ENCODE data around the gene MYADM.
"Not testable (repeated sequence)": the region's sequence is repeated elsewhere in the genome, so short reads cannot be mapped to it uniquely, and the experiment has no call there.

The MYADM gene, protein sequence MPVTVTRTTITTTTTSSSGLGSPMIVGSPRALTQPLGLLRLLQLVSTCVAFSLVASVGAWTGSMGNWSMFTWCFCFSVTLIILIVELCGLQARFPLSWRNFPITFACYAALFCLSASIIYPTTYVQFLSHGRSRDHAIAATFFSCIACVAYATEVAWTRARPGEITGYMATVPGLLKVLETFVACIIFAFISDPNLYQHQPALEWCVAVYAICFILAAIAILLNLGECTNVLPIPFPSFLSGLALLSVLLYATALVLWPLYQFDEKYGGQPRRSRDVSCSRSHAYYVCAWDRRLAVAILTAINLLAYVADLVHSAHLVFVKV

DNA sequence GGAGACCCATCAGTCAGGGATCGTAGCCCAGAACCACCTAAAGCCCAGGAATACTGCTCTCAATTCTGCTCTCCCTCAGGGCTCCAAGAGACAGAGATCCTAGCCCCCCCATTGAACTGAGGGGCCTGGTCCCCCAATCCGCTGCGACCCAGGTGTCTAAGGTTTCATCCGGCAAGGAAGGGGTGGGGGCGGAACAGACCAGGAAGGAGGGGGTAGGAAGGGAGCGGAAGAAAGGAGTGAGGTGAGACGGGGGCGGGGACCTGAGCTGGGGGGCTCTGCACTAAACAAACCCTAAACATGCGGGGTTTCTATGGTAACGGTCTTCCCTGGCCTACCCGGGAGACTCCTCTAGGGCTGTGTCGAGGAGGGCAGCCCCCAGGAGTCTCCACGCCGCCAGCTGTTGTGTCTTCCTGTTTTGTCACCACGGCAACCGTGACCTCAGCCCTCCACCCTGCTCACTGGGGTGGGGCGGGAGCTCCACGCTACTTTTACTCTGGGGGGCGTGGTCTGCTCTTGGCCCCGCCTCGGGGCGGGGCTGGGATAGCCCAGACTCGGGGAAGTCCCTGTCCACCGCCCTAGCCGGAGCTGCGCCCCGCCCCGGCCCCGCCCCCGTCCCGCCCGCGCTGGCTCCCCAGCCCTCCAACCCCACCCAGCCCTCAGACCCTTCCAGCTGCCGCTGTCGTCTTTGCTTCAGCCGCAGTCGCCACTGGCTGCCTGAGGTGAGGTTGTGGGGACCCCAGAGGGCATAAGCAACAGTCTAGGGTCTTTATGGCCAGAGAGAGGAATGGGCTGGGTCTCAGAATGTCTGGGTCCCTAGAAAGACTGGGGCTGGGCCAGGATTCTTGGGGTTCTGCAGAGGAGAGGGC is at the start of gene MYADM:
Gene MYADM, plus strand, starts transcription at position 659 of the 866 bp plus-strand sequence. CDS start 5,647 bp downstream, outside the sequence.
- DNase-seq (ENCODE audit: low read depth in 2 of 3, low spot score in 2 of 3) = peak; percentile 96 to 98 (median 98)

GRCh38 chr19:53818756-53819155 is 48.9 kb upstream of the MYADM start:
- DNase-seq (ENCODE audit: low read depth in 2 of 3, low spot score in 2 of 3) = no peak

DNA sequence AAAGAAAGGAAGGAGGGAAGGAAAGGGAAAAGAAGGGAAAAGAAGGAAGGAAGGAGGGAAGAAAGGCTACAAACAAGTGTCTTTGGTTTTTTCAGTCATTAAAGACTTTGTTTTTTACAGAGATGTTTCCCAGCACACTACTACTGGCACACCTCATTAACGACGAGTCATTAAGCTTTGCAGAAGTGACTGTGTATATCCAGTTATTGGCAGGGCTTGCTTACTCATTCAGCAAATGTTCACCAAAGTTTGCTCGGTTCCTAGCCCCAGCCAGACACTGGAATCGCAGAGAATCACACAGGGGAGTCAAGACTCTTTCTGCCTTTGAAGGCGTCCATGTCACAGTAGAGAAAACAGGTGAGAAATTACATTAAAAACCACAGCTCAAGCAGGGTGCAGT is 47.8 kb upstream of the MYADM start:
- DNase-seq (ENCODE audit: low read depth in 2 of 3, low spot score in 2 of 3) = no peak

GRCh38 chr19:53823380-53824120 is 44.1 kb upstream of the MYADM start:
- no peak for DNase-seq (ENCODE audit: low read depth in 2 of 3, low spot score in 2 of 3)

GRCh38 chr19:53824134-53824611 is 43.5 kb upstream of the MYADM start, which contains the start of gene NLRP12:
Gene NLRP12 (minus strand): TSS chr19:53824314. CDS start chr19:53824174, 140 bp downstream.
- DNase-seq (ENCODE audit: low read depth in 2 of 3, low spot score in 2 of 3) = no peak

DNA sequence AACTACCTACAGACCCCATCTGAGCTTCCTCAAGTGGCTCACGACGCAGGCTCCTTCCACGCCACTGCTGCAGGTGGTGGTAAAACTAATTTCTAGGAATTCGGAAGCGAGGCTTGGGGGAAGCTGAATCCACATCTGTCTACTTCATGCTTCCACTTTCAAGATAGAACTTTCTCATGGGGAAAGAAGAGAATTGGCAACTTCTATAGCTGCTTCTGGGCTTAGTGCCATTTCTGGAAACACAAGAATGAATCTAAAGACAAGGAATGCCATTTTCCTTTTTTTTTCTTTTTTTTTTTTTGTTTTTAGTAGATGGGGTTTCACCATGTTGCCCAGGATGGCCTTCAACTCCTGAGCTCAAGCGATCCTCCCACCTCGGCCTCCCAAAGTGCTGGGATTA is 40.8 kb upstream of the MYADM start:
- no peak for DNase-seq (ENCODE audit: low read depth in 2 of 3, low spot score in 2 of 3)

- no peak for DNase-seq (ENCODE audit: low read depth in 2 of 3, low spot score in 2 of 3)
Observed at GRCh38 chr19:53828531-53828930, 39.2 kb upstream of the MYADM start.

DNA sequence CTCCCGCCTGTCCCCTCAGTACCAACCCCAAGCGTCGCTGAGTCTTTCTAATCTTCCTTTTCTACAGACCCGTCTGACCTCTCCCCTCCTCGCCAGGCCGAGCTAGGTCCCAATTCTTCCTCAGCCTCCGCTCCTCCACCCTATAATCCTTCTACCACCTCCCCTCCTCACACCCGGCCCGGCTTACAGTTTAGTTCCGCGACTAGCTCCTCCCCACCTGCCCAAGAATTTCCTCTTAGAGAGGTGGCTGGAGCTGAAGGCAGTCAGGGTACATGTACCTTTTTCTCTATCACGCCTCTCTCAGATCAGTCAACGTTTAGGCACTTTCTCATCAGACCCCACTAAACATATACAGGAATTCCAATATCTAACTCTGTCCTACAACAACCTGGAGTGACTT is 34.8 kb upstream of the MYADM start:
- DNase-seq (ENCODE audit: low read depth in 2 of 3, low spot score in 2 of 3) = not testable (repeated sequence)

- not testable (repeated sequence) for DNase-seq (ENCODE audit: low read depth in 2 of 3, low spot score in 2 of 3)
Observed at GRCh38 chr19:53838446-53838845, 29.2 kb upstream of the MYADM start.

DNA sequence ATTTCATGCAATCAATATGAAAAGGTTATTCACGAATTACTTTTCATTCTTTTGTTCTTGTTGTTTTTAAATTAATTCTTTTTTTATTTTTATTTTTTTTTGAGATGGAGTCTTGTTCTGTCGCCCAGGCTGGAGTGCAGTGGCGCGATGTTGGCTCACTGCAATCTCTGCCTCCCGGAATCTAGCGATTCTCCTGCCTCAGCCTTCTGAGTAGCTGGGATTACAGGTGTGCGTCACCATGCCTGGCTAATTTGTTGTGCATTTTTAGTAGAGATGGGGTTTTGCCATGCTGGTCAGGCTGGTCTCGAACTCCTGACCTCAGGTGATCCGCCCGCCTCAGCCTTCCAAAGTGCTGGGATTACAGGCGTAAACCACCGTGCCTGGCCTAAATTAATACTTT is 27.4 kb upstream of the MYADM start:
- not testable (repeated sequence) for DNase-seq (ENCODE audit: low read depth in 2 of 3, low spot score in 2 of 3)

DNA sequence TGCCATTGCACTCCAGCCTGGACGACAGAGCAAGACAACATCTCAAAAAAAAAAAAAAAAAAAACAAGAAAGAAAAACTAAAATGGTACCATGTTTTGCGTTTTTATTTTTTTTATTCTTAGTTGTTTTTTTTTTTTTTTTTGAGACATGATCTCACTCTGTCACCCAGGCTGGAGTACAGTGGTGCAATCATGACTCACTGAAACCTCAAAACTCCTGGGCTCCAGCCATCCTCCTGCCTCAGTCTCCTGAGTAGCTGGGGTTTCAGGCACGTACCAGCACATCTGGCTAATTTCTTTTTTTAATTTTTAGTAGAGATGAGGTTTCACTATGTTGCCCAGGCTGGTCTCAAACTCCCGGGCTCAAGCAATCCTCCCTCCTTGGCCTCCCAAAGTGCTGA is 26.8 kb upstream of the MYADM start:
- not testable (repeated sequence) for DNase-seq (ENCODE audit: low read depth in 2 of 3, low spot score in 2 of 3)

GRCh38 chr19:53844849-53845246 is 22.8 kb upstream of the MYADM start:
- DNase-seq (ENCODE audit: low read depth in 2 of 3, low spot score in 2 of 3) = no peak

DNA sequence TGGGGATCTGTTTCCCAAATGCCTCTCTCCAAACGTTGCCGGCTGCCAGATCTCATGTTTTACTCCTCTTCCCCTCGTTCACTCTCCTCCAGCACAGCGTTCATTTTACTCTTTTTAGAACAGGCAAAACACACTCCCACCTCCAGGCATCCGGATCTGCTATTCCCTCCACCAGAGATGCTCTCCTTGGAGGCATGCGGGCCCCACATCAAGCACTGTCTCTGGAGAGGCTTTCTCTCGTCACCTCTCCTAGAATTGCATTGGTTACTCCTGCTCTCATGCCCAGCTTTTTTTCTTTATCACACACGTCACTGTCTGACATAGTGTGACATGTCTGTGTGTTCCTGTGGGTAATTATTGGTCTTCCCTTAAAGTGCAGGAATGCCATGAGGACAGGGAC is 20.1 kb upstream of the MYADM start:
- DNase-seq (ENCODE audit: low read depth in 2 of 3, low spot score in 2 of 3) = no peak

DNA sequence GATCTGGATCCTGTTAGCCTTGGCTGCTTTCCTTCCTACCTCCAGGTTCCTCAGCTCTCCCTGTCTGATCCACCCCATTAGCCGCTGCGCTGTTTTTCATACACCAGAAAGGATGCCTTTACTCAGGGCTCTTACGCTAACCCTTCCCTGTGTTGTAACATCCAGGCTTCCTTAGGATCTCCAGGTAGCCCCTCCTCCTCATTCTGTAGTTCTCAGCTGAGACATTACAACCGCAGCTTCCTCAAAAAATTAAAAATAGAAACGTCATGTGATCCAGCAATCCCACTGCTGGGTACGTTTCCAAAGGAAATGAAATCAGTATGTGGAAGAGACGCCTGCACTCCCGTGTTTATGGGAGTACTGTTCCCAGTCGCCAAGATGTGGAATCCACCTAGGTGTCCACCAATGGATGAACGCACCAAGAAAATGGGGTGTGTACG is 18.4 kb upstream of the MYADM start:
- no peak for DNase-seq (ENCODE audit: low read depth in 2 of 3, low spot score in 2 of 3)

GRCh38 chr19:53853707-53854106 is 14.0 kb upstream of the MYADM start:
- DNase-seq (ENCODE audit: low read depth in 2 of 3, low spot score in 2 of 3) = no peak

DNA sequence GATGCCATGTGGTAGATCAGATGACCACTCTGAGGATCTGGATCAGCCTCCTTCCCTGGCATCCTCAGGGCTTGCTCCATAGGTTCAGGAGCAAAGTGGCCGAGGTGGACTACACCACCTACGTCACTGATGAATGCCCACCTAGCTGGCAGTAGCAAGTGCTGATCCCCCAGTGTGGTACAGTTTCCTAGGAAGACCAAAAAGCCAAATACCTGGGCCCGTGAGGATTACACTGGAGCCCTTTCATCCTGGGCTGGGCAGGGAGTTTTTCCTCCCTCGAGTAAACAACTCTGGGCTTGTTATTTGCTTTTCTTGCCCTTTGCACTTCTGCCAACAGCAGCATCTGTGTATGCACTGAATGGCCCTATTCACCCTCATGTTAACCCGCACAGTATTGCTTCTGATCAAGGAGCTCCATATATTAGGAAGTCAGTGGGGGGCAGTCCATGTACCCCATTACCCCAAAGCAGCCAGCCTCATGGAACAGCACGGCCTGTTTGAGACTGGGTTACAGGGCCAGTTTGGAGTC is 3.3 kb upstream of the MYADM start:
- no peak for DNase-seq (ENCODE audit: low read depth in 2 of 3, low spot score in 2 of 3)

GRCh38 chr19:53865523-53865917 is 2.2 kb upstream of the MYADM start:
- DNase-seq (ENCODE audit: low read depth in 2 of 3, low spot score in 2 of 3) = no peak

DNA sequence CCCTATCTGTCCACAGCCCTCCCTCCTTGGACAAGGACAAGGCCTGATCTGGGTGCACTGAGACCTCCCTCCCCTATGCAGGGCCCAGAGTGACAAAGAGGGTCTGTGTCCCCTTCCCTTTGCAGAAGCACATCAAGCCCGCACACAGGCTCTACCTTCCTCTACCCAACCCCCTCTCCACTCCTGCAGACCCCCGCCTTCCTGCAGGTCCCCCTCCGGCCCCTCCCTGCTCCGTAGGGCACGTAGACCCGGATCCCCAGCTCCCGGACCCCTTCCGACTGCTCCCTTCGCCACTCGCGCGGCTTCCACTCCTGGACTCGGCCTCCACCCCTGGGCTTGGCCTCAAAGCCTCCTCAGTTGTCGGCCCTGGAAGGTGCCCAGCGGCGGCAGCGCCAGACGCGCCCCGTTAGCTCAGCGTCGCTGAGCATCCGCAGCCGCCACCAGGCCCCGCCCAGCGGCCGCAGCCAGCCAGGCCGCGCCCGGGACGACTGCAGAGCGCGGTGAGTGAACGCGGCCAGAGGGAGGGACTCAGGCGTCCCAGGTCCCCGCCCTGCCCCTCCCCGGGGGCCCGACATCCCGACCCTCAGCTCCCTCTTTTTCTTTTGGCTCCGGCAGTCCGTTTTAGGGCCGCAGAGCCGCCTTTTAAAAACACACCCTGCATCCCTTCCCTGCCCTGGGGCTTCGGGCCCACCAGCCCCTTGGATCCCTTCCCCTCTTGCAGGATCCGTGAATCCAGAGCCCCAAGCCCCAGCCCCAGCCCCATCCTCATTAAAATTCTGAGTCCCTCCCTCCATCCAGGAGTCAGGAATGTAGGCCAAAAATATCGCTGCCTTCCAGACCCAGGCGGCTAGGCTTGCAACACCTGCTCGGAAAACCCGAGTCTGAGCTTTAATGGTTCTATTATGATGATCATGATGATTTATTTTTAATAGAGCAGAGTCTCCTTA is 1.5 kb upstream of the MYADM start:
- DNase-seq (ENCODE audit: low read depth in 2 of 3, low spot score in 2 of 3) = no peak

DNA sequence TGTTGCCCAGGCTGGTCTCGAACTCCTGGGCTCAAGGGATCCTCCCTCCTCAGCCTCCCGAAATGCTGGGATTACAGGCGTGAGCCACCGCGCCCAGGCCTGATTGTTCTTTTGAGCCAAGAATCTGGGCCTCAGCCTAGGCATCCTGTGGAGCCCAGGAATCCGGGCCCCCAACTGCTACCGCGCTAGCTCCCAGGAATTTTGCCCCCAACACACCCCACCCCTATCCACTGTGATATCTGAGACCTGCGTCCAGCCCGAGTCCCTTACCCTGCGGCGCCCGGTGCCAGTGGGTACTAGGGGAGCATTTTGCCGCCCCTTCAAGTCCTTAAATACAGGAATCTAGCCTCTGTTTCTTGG is 838 bp upstream of the MYADM start:
- DNase-seq (ENCODE audit: low read depth in 2 of 3, low spot score in 2 of 3) = no peak

Data from activated CD8-positive, alpha-beta memory T cell treated with anti-CD3 and anti-CD28 coated beads for 48 hours (primary cell).